GM21619 (cell line): Measurements from ENCODE around the gene COQ2.

Experiments
- ATAC-seq: cut with Tn5 transposase; IDR thresholded peaks from one replicate; pipeline ENCODE4 v1.9.1; 2021; ENCODE audit not compliant: unreplicated experiment

Gene COQ2

GRCh38 chr4:83219344-83220331 lies 65.0 kb downstream of the COQ2 start:
- ATAC-seq: no peak

GRCh38 chr4:83217721-83218522 lies 66.7 kb downstream of the COQ2 start:
- ATAC-seq: peak; percentile 86

GRCh38 chr4:83216959-83217683 lies 67.5 kb downstream of the COQ2 start:
- no peak for ATAC-seq

GRCh38 chr4:83214079-83214478 lies 70.5 kb downstream of the COQ2 start:
- no peak for ATAC-seq
